HG03565 (cell line): ENCODE measurements around the gene ARHGAP35.
A peak's percentile ranks its signal among the peaks of the same experiment; 100 is the strongest.
"Not testable (repeated sequence)": the region's sequence is repeated elsewhere in the genome, so short reads cannot be mapped to it uniquely, and the experiment has no call there.

Experiments
- ATAC-seq: cut with Tn5 transposase; IDR thresholded peaks from one replicate; pipeline ENCODE4 v1.9.1; 2021; ENCODE audit warnings: mild to moderate bottlenecking, moderate library complexity; ENCODE audit not compliant: unreplicated experiment

ARHGAP35 gene

DNA sequence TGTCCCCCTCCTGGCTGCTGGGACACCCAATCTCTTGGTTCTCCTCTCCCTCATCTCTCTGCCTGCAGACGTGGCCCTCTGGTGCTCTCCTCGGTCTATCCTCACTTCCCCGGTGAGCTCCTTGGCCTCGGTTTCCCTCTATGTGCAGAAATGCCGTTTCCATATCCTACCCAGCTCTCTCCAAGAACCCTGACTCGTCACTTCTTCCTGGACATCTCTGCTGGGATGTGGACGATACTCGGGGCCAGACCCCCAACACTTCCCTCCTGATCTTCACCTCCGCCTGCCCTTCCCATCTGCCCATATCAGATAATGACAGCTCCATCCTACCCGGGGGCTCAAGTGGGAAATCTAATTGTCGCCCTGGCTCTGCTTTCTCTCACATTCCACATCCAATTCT lies 18.0 kb upstream of the ARHGAP35 start:
- ATAC-seq = no peak

GRCh38 chr19:46844067-46844489 lies 16.7 kb upstream of the ARHGAP35 start:
- no peak for ATAC-seq

- ATAC-seq = no peak
Measured at GRCh38 chr19:46845959-46846459, 14.8 kb upstream of the ARHGAP35 start.

GRCh38 chr19:46847528-46847927 lies 13.3 kb upstream of the ARHGAP35 start:
- ATAC-seq = no peak

DNA sequence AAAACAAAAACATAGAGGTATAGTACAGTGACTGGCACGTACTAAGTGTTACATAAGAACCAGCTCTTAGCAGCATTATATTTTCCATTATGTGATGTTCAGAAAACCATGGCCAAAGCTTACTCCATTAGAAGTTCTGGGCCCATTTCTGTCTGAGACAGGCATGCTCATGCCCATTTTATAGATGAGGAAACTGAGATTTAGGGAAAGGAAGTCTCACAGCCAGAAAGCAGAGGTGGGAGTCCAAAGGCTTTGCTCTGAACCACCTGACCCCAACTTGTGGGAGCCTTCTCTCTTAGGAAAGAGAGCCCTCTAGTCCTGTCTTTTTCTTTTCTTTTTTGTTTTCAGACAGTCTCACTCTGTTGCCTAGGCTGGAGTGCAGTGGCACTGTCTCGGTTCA lies 12.4 kb upstream of the ARHGAP35 start:
- no peak for ATAC-seq

GRCh38 chr19:46849610-46850009 lies 11.2 kb upstream of the ARHGAP35 start:
- no peak for ATAC-seq

GRCh38 chr19:46850228-46851203 lies 10.3 kb upstream of the ARHGAP35 start, which contains the start of gene AP2S1:
Gene AP2S1, minus strand, starts transcription at chr19:46850846. Its CDS starts 80 bp downstream, at chr19:46850766.
- ATAC-seq = peak; percentile 94

DNA sequence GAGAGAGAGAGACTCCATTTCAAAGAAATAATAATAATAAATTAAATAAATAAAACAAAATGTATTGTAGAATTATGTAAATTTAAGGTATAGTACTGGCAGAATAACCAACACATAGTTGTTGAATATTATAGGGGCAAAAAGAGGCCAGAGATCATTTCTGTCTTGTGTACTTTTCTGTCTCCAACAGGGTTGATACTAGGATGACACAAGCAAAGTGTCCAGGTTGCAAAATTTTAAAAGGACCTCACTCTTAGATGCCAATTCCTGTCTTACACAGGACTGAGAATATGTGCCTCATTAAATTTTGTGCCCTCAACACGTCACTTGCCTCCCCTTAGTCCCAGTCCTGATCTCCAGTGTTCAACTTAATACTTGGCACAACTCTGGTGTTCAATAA lies 8.0 kb upstream of the ARHGAP35 start:
- ATAC-seq = no peak

DNA sequence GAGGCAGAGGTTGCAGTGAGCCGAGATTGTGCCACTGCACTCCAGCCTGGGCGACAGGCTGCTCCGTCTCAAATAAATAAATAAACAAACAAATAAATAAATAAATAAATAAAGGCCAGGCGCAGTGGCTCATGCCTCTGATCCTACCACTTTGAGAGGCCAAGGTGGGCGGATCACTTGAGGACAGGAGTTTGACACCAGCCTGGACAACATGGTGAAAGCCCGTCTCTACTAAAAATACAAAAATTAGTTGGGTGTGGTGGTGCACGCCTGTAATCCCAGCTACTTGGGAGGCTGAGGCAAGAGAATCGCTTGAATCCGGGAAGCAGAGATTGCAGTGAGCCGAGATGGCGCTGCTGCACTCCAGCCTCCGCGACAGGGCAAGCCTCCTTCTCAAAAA lies 6.1 kb upstream of the ARHGAP35 start:
- not testable (repeated sequence) for ATAC-seq

GRCh38 chr19:46856062-46857022 lies 4.5 kb upstream of the ARHGAP35 start:
- peak; percentile 31 for ATAC-seq

DNA sequence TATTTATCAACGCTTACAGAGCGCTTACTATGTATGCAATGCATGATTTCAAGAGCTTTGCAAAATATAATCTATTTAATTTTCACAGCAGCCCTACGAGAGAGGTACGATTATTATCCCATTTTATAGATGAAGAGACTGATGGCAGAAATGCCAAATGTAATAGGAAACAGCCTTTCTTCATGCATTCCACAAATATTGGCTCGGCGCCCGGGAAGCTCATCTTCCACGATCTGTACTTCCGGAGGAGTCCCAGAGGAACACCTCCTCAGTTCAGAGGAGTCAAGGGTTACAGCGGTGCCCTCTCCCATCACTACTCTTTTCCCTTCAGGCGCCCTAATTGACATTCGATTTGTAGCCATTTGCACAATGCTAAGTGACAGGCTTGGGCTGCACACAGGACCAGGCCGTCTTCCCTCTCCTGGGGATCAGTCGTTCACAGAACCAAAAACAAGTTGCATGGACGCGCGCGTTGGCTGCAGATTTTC lies 1.1 kb upstream of the ARHGAP35 start:
- no peak for ATAC-seq

- peak; percentile 55 for ATAC-seq
Measured at GRCh38 chr19:46860125-46860845, 512 bp upstream of the ARHGAP35 start.

- no peak for ATAC-seq
Measured at GRCh38 chr19:46861691-46862502, 1.1 kb downstream of the ARHGAP35 start.

DNA sequence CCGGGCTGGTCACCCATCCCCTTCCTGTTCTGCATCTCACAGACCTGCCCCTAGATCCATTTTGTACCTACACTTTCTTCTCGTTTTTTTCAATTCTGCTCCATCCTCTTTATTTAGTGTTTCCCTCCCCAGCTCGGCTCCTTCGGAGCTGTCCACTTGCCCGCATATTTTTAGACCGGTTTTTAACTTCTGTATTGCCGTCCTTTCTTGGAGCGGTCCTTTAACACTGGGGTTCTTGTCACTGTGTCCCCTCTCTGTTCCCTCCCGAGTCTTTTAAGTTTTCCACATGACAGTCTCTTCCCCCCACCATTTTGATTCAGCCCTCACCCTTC lies 1.7 kb downstream of the ARHGAP35 start:
- no peak for ATAC-seq

DNA sequence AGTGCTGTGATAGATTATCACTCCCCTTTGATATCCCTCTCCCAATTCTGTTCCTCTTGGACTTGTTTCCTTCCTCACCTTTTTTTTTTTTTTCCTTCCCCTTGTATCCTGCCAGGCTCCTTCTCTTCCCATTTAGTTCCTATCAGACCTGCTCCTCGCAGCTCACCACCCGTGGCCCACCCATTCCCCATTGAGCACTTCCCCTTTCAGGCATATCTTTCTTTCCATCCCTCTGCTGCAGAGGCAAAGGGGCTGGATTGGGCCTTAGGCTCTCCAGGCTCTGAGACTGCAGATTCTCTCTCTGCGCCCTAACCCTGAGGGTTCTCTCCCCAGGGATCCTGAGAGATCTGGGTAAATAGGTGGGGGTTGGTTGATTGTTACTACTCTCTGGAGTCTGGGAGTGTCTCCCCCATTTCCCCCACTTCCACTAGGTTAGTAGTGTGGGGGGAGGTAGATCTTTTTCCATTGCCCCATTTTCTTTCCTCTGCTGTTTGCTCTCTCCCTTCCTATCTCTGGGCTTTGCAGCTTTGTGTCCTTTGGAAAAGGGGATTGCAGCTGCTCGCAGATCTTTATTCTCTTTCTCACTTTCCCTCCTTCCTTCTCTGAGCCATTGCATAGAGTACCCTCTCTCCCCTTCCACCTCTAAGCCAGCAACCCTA lies 2.3 kb downstream of the ARHGAP35 start:
- ATAC-seq = no peak

DNA sequence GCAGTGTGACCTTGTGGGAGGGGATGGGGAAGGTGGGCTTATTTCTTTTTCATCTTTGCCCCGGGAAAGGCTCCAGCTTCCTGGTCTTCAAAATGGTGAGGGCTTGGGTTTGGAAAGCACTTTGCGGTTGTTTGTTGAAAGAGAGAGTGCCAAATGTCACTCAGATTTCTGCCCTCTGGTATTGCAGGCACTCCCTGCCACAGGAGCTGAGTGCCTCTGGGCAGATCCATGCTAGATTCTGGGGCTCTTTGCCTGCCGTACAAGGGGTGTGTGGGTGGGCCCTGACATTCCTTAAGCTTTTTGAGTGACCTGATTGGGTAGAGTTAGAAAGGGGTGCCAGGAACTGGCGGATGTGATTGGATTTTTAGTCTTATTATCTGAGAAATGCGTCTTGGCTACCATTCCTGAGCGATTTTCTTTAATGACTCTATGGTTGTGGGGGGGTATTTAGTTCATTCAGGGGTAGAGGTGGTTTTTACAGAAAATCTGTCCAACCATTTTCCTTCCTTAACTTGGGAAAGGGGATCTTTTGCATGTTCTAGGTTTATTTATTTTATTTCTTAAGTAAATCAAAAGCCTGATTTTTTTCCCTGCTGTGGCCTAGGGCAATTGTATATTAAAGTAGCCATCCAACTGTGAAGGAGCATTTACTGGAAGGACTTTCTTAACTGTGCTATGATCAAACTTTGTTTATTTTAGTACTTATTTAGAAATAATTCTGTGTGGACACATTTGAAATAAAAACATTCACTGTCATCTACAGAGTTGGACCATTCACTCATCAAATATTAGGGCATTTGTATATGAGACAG lies 3.2 kb downstream of the ARHGAP35 start:
- ATAC-seq = no peak

DNA sequence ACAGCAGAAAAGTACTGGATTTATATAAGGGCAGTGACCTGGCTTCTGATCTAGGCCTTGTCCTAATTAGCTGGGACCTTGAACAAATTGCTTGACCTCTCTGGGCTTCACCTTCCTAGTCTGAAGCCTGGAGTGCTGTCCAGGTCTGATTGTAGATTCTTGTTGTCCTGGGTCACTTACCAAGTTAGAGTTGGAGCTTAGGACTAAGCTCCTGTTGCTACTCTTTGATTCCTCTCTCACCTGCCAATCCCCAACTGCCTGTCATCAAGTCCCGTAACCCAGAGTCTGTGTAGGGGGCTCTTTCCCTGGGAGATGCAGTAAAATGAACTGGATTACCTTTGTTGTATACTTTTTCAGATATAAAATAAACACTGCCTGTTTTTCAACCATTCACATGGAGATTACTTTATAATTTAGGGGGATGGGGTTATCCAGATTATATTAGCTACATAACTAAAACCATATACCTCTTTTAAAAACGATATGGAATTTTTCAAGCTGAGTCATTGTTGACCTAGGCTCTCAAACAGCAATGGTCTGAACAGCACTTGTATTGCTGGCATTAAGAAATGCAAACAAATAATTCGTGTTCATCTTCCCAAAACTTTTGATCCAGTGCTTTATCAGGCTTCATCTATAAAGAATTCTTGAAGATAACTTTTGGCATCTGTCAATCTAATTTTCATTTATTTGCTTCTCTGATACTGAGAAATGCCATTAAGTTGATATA lies 5.8 kb downstream of the ARHGAP35 start:
- ATAC-seq = no peak

- ATAC-seq = no peak
Measured at GRCh38 chr19:46867170-46867569, 6.4 kb downstream of the ARHGAP35 start.
